Fibroblast of the aortic adventitia (primary cell): ENCODE measurements around the gene TACC2. TPM values are rescaled to one million over a fixed set of nuclear protein-coding genes. Genes with fewer than 3 reads are reported as not detected.
A peak's percentile ranks its signal among the peaks of the same experiment; 100 is the strongest.

ENCODE experiments used
- DNase-seq: peaks from one replicate; pipeline ENCODE4 v3.0.0-alpha.2; 2010; ENCODE audit warnings: low read depth
- H3K4me3 ChIP-seq: 2 replicates; pipeline ENCODE4 v1.5.1; 2011; ENCODE audit warnings: low read depth, mild to moderate bottlenecking, control low read depth, low read length, moderate library complexity
- CTCF ChIP-seq: IDR thresholded peaks from 2 replicates; pipeline ENCODE4 v1.5.1; 2011; ENCODE audit warnings: mild to moderate bottlenecking, low read length, control low read depth, inconsistent platforms; ENCODE audit not compliant: insufficient read depth
- total RNA-seq: library from RNA; depleted of rRNA; stranded (reverse); fragments of >200 nt; gene quantifications from 2 replicates; pipeline ENCODE4 v1.2.3, GENCODE V29; 2012; ENCODE audit warnings: low replicate concordance

The TACC2 gene
- total RNA-seq, 1 donor = 9.2 TPM

GRCh38 chr10:122143238-122143841 lies 154.4 kb downstream of the TACC2 start:
- no peak for DNase-seq

GRCh38 chr10:122144199-122144598 lies 155.2 kb downstream of the TACC2 start:
- DNase-seq = no peak
- no peak overlapping the region for H3K4me3 ChIP-seq
- TF ChIP-seq CTCF = no peak

More at GRCh38 chr10:122143238-122143841, 154.4 kb downstream of the TACC2 start:
- TF ChIP-seq CTCF = no peak
- no peak overlapping the region for H3K4me3 ChIP-seq

GRCh38 chr10:122145113-122145512 lies 156.2 kb downstream of the TACC2 start:
- no peak for TF ChIP-seq CTCF
- no peak overlapping the region for H3K4me3 ChIP-seq
- DNase-seq = no peak

GRCh38 chr10:122147663-122148062 lies 158.7 kb downstream of the TACC2 start:
- TF ChIP-seq CTCF = no peak
- peak; percentile 41 for DNase-seq
- no peak overlapping the region for H3K4me3 ChIP-seq

- no peak for TF ChIP-seq CTCF
- H3K4me3 ChIP-seq = no peak overlapping the region
- no peak for DNase-seq
These were observed 160.1 kb downstream of the TACC2 start for GRCh38 chr10:122148876-122149560.

- DNase-seq = peak; percentile 91
These were observed 160.9 kb downstream of the TACC2 start for GRCh38 chr10:122149561-122150505.

More at GRCh38 chr10:122149561-122150505, 160.9 kb downstream of the TACC2 start:
- H3K4me3 ChIP-seq = peak overlapping the region; percentile 28
- no peak for TF ChIP-seq CTCF
